ENCODE data around the gene ETV1. TPM values are rescaled to one million over a fixed set of nuclear protein-coding genes. Genes with fewer than 3 reads are reported as not detected.
A peak's percentile ranks its signal among the peaks of the same experiment; 100 is the strongest.

The ETV1 gene
- total RNA-seq, 4 donors from 2014 or later: 4.2 to 11.5 (median 7.3) TPM

DNA sequence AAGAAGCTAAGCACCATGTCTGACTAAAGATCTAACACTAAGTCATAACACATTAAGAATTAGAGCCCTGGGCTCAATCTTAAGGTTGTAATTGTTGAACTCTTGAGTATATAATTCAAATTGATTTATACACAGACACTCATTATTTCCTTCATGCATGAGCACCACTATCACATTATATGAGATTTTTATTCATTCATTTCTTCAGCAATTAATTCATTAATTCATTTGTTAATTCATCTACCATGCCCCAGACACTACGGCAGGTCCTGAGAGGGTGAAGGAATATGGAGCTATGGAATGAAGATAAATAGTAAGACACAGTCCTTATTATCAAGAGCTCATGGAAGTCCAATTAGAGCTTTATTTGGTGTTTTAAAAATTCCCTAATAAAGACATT lies 41.9 kb downstream of the ETV1 start:
- no peak overlapping the region for H3K4me3 ChIP-seq
- H3K9me3 ChIP-seq: no peaks in the 10 kb centered on the region
- WGBS, 2 donors (ENCODE audit: low coverage in 1 of 2): 83 to 92% methylated on average over 1 of the region's 1 CpG
- H3K27me3 ChIP-seq: no peaks in the 10 kb centered on the region
- no peaks in the 10 kb centered on the region for H3K36me3 ChIP-seq
- no peak overlapping the region for H3K27ac ChIP-seq
- ATAC-seq: no peak
- TF ChIP-seq POLR2A (IDR thresholded peaks at IDR 0.05): no peak
- TF ChIP-seq, protein P1, sequence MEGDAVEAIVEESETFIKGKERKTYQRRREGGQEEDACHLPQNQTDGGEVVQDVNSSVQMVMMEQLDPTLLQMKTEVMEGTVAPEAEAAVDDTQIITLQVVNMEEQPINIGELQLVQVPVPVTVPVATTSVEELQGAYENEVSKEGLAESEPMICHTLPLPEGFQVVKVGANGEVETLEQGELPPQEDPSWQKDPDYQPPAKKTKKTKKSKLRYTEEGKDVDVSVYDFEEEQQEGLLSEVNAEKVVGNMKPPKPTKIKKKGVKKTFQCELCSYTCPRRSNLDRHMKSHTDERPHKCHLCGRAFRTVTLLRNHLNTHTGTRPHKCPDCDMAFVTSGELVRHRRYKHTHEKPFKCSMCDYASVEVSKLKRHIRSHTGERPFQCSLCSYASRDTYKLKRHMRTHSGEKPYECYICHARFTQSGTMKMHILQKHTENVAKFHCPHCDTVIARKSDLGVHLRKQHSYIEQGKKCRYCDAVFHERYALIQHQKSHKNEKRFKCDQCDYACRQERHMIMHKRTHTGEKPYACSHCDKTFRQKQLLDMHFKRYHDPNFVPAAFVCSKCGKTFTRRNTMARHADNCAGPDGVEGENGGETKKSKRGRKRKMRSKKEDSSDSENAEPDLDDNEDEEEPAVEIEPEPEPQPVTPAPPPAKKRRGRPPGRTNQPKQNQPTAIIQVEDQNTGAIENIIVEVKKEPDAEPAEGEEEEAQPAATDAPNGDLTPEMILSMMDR (IDR thresholded peaks at IDR 0.05): no peak
- no peaks in the 10 kb centered on the region for H3K4me1 ChIP-seq

DNA sequence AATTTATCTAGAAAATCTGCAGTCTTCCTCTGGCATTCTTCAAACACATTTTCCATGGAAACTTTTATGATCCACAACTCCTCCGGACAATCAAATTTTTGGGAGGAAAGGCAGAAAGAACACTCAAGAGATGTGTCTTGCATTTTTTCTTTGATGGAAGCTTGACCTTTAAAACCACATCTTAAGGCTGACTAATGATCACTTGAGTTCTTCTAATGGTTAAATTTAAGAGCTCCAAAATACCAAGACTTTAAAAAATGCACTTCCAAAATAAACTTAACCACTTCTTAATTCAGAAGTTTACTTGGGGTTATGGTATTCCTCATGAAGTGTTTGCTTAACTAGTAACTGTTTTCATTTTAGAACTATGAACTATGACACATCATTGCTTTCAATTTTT lies 43.3 kb downstream of the ETV1 start:
- H3K4me1 ChIP-seq: no peaks in the 10 kb centered on the region
- no peaks in the 10 kb centered on the region for H3K9me3 ChIP-seq
- no peaks in the 10 kb centered on the region for H3K36me3 ChIP-seq
- TF ChIP-seq, protein P1 (IDR thresholded peaks at IDR 0.05): no peak
- no peak for TF ChIP-seq EP300 (IDR thresholded peaks at IDR 0.05)
- no peak for ATAC-seq
- 56 to 58% methylated on average over 1 of the region's 1 CpG for WGBS, 2 donors (ENCODE audit: low coverage in 1 of 2)
- no peak overlapping the region for H3K27ac ChIP-seq
- no peaks in the 10 kb centered on the region for H3K27me3 ChIP-seq
- H3K4me3 ChIP-seq: no peak overlapping the region

DNA sequence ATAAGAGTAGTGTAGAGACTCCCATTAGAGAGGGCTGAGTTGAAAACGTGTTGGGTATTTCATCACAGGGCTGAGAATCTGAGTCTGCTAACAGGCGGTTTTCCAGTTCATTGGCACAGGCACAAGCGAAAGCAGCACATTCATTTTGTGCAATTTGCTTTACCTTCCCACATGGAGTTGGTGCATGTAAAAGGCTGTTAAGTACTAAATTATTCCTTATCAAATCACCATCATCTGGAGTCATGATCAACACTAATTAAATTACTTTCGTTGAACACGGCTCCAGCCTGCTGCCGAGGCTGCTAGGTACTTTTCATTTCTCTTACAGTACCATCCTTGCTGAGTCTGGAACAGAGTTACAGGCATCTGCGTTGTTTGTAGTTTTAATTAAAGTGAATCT lies 43.8 kb downstream of the ETV1 start:
- no peaks in the 10 kb centered on the region for H3K36me3 ChIP-seq
- TF ChIP-seq EP300 (IDR thresholded peaks at IDR 0.05): no peak
- TF ChIP-seq, protein P1 (IDR thresholded peaks at IDR 0.05): no peak
- TF ChIP-seq POLR2AphosphoS5 (IDR thresholded peaks at IDR 0.05): no peak
- no peak for TF ChIP-seq POLR2A (IDR thresholded peaks at IDR 0.05)
- H3K9me3 ChIP-seq: no peaks in the 10 kb centered on the region
- H3K4me3 ChIP-seq: no peak overlapping the region
- ATAC-seq: no peak
- WGBS, 2 donors (ENCODE audit: low coverage in 1 of 2): 50 to 76% methylated on average over 6 to 7 of the region's 7 CpGs
- H3K4me1 ChIP-seq: no peaks in the 10 kb centered on the region
- no peaks in the 10 kb centered on the region for H3K27me3 ChIP-seq
- no peak overlapping the region for H3K27ac ChIP-seq

DNA sequence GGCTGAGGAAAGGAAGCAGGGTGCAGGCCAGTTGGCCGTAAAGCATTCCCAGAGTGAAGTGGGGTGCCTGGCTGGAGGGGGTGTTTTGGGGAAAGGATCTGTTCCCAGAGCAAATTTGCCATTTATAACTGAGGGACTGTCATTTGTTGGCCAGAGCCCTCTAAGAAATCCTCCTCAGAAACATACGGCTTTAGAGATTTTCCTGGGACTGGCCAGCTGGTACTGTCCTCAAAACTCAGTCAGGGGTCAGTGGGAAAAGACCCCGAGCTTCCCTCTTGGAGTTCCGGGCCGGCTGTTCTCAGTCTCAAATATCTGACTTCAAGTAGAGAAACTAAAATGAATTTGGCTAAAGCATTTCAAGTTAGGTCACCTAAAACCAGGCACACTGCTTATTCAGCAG lies 55.9 kb downstream of the ETV1 start:
- WGBS, 2 donors (ENCODE audit: low coverage in 1 of 2): 45 to 50% methylated on average over 5 of the region's 5 CpGs
- Histone ChIP-seq H3K36me3 (no peaks in the 10 kb centered on the region), H3K4me3 (no peak overlapping the region), H3K9me3 (no peaks in the 10 kb centered on the region), H3K27me3 (no peaks in the 10 kb centered on the region), H3K4me1 (peaks cover 0 to 25% (median 6%) of the 10 kb centered on the region in 3 donors), H3K27ac (peak overlapping the region in 3 of 4 donors; percentile 0 to 57 (median 51))
- ATAC-seq: peak; percentile 13
- no peak for TF ChIP-seq POLR2AphosphoS5 (IDR thresholded peaks at IDR 0.05)
- no peak for TF ChIP-seq EP300 (IDR thresholded peaks at IDR 0.05)
- TF ChIP-seq, protein P1 (IDR thresholded peaks at IDR 0.05): no peak
- no peak for TF ChIP-seq POLR2A (IDR thresholded peaks at IDR 0.05)

DNA sequence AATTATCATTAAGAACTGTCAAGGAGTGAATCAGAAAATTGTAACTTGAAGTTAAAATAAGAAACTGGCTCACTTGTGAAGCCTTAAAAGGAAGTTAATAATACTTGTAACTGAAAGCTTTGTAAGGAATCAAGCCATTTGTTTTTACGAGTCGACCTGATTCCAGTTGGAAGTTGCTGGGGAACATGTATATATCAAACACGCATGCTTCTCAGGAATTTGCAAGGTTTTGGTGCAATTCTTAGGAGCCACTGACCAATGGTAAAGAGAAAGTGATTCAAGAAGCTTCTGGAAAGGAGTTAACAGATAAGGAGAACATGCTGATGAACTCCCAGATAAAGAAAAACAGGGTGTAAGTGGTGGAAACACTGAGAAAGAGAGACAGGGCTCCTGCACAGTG lies 56.4 kb downstream of the ETV1 start:
- Histone ChIP-seq H3K4me1 (peaks cover 0 to 25% (median 6%) of the 10 kb centered on the region in 3 donors), H3K27me3 (no peaks in the 10 kb centered on the region), H3K9me3 (no peaks in the 10 kb centered on the region), H3K4me3 (no peak overlapping the region), H3K27ac (peak overlapping the region in 2 of 4 donors; percentile 51 to 57), H3K36me3 (no peaks in the 10 kb centered on the region)
- 19 to 29% methylated on average over 3 of the region's 3 CpGs for WGBS, 2 donors (ENCODE audit: low coverage in 1 of 2)
- TF ChIP-seq POLR2AphosphoS5 (IDR thresholded peaks at IDR 0.05): peak; percentile 18
- no peak for TF ChIP-seq POLR2A (IDR thresholded peaks at IDR 0.05)
- peak; percentile 13 for ATAC-seq
